GM21360 (cell line): Measurements from ENCODE around the gene OR4K1.
"Not testable (repeated sequence)": the region's sequence is repeated elsewhere in the genome, so short reads cannot be mapped to it uniquely, and the experiment has no call there.

Source experiments
- ATAC-seq: cut with Tn5 transposase; IDR thresholded peaks from one replicate; pipeline ENCODE4 v1.9.1; 2021; ENCODE audit warnings: mild to moderate bottlenecking, moderate library complexity; ENCODE audit not compliant: unreplicated experiment

OR4K1 gene

GRCh38 chr14:19930617-19931016 lies at the start of gene OR4K1:
TSS of gene OR4K1 (plus strand) at chr14:19930917. CDS start at chr14:19935667, 4,750 bp downstream.
- ATAC-seq = no peak

- no peak for ATAC-seq
Measured at GRCh38 chr14:19895282-19895681, 35.4 kb upstream of the OR4K1 start.

- no peak for ATAC-seq
Measured at GRCh38 chr14:19900999-19901398, 29.7 kb upstream of the OR4K1 start.

- ATAC-seq = no peak
Measured at GRCh38 chr14:19902409-19902808, 28.3 kb upstream of the OR4K1 start.

GRCh38 chr14:19906665-19907064 lies 24.1 kb upstream of the OR4K1 start:
- no peak for ATAC-seq

- ATAC-seq = no peak
Measured at GRCh38 chr14:19911114-19911513, 19.6 kb upstream of the OR4K1 start.

GRCh38 chr14:19917243-19917642 lies 13.5 kb upstream of the OR4K1 start:
- no peak for ATAC-seq

GRCh38 chr14:19917955-19918518 lies 12.7 kb upstream of the OR4K1 start:
- no peak for ATAC-seq

GRCh38 chr14:19918553-19919264 lies 12.0 kb upstream of the OR4K1 start:
- no peak for ATAC-seq

GRCh38 chr14:19920021-19920657 lies 10.6 kb upstream of the OR4K1 start, which contains the start of gene OR4K5:
TSS of gene OR4K5 (plus strand) at chr14:19920607. CDS start at chr14:19920607, 0 bp downstream.
- ATAC-seq = no peak

GRCh38 chr14:19941668-19942067 lies 11.0 kb downstream of the OR4K1 start:
- ATAC-seq = no peak

- ATAC-seq = no peak
Measured at GRCh38 chr14:19947413-19948090, 16.8 kb downstream of the OR4K1 start.

- ATAC-seq = no peak
Measured at GRCh38 chr14:19949218-19949617, 18.5 kb downstream of the OR4K1 start.

GRCh38 chr14:19969735-19970134 lies 39.0 kb downstream of the OR4K1 start:
- ATAC-seq = not testable (repeated sequence)

- ATAC-seq = no peak
Measured at GRCh38 chr14:19974844-19975243, 44.1 kb downstream of the OR4K1 start.

GRCh38 chr14:19975291-19975690 lies 44.6 kb downstream of the OR4K1 start, which contains the start of gene OR4K15:
TSS of gene OR4K15 (plus strand) at chr14:19975591. CDS start at chr14:19975591, 0 bp downstream.
- ATAC-seq = no peak
